ENCODE measurements around the gene RNF10.
A peak's percentile ranks its signal among the peaks of the same experiment; 100 is the strongest.

RNF10 gene

DNA sequence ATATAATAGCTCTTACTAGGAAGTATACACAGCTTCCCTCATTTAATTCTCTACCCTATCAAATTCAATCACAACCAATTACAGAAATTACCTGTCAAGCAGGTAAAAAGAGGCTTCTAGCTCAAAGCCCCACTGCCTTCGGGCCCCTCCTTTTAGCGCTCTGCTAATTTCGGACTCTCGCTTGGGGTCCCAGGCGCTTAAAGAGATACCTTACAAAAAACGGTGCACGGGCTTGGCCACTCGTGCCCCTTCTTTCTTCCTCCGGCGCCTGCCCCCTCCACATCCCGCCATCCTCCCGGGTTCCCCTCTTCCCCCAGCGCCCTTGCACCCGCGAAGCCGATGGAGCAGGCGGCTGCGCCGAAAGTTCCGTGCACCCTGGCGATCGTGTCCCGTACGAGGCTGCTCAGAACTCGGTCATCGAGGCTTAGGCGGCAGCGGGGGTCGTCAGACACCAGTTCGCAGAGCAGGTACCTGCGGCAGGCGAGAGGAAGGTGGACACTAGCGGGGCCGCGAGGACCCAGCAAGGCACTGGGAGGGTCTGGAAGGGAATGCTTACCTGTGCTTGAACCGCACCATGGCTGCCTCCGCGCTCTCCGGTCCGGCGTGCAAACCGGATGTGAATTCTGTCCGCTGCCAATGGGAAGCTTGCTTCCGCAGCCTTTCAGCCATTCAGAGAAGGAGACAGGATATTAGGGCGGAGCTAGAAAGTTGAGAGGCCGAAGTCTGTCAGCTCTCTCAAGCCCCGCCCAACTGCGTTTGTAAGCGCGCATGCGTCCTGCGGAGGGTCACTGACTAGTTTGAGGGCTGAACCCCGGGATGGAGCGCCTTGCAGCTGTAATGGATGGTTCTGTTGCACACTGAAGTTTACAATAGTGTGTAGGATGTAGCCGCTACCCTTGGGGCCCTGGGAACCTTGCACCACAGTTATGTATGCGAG lies 46.9 kb downstream of the RNF10 start, which contains the start of gene POP5:
Gene POP5 (minus strand): TSS at position 616 of the 937 bp plus-strand sequence. CDS start 40 bp downstream, at position 576.
- peak within 1 kb of the TSS; percentile 79 for H3K4me3 ChIP-seq (replicated peaks; ENCODE audit: low read depth, low read length)
- DNase-seq (ENCODE audit: low read depth) = peak; percentile 98
- TF ChIP-seq, protein P1, sequence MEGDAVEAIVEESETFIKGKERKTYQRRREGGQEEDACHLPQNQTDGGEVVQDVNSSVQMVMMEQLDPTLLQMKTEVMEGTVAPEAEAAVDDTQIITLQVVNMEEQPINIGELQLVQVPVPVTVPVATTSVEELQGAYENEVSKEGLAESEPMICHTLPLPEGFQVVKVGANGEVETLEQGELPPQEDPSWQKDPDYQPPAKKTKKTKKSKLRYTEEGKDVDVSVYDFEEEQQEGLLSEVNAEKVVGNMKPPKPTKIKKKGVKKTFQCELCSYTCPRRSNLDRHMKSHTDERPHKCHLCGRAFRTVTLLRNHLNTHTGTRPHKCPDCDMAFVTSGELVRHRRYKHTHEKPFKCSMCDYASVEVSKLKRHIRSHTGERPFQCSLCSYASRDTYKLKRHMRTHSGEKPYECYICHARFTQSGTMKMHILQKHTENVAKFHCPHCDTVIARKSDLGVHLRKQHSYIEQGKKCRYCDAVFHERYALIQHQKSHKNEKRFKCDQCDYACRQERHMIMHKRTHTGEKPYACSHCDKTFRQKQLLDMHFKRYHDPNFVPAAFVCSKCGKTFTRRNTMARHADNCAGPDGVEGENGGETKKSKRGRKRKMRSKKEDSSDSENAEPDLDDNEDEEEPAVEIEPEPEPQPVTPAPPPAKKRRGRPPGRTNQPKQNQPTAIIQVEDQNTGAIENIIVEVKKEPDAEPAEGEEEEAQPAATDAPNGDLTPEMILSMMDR (IDR thresholded peaks at IDR 0.05; ENCODE audit: low read length, missing control alignments) = no peak

DNA sequence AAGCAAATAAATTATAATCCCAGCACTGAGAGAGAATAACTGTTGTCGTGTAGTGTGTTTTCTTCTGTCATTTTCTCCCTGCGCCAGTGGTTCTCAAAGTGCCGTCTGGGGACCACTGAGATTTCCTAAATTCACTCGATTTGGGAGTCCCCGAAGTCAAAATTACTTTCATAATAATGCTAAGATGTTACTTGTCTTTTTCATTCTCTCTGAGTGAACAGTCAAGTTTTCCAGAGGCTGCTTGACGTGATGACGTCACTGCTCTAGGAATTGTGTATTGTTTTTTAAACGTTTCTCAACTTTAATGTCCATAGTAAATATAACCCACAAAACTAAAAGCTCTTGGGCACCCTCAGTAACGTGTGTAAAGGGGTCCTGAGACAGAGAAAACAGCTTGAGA lies 47.8 kb downstream of the RNF10 start:
- TF ChIP-seq, protein P1 (IDR thresholded peaks at IDR 0.05; ENCODE audit: low read length, missing control alignments) = no peak
- peak overlapping the region; percentile 79 for H3K4me3 ChIP-seq (replicated peaks; ENCODE audit: low read depth, low read length)

DNA sequence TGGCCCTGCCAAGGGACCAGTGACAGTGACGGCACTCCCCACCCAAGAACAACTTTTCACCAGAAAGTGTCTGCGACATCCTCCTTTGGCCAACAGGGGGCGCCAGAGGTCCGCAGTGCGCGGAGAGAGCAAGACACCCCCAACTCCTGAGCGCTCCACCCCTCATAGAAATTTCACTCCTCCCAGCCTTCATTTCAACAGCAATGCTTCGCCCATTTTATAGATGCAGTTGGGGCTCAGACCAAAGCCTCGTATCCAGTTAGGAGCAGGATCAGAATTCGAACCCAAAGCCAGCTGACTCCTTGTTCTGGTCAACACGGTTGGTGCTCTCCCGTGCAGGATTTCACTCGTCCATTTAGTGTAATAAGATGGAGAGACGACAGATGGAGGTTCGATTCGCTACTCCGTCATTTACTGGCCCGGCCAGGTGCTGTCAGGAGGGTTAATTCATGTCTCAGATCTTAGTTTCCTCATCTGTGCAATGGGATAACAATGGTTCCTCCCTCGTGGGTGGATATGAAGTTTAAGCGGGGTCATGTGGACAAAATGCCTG lies 49.4 kb downstream of the RNF10 start:
- peak; percentile 73 for DNase-seq (ENCODE audit: low read depth)
- H3K4me3 ChIP-seq (replicated peaks; ENCODE audit: low read depth, low read length) = no peak overlapping the region
- TF ChIP-seq, protein P1 (IDR thresholded peaks at IDR 0.05; ENCODE audit: low read length, missing control alignments) = peak; percentile 88

More for the DNA sequence above, 47.8 kb downstream of the RNF10 start:
- DNase-seq (ENCODE audit: low read depth) = peak; percentile 30

DNA sequence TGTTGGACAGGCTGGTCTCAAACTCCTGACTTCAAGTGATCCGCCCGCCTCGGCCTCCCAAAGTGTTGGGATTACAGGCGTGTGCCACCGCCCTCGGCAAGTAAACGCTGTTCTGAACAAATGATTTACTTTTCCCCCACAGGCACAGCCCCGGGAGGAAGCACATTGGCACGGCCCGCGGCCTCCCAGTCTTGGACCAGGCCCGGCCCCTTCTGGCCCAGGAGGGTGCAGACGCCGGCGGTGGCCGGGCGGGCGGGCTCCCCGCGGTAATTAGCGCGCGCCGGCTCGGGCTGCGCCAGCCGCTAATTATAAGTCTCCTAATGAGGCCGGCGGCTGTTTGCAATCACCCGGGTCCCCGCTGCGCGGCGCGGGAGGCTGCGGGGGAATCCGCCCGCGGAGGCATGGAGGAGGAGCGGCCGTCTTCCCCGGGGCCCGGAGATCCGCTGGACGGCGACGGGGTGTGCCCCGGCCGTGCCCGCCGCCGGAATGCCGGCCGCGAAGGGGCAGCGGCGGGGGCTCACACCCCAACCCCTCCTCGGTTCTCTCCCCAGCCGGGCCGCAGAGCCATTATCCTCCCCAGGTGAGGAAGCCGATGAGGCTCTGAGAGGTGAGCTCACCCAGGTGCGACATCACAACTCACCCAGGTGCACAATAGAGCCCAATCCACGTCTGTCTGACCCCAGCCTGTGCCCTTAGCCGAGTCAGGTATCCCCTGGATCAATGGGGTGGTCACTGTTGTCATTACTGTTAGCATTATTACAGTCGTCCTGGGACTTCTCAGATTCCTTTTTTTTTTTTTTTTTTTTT lies 50.4 kb downstream of the RNF10 start:
- peak overlapping the region; percentile 28 for H3K4me3 ChIP-seq (replicated peaks; ENCODE audit: low read depth, low read length)
- TF ChIP-seq, protein P1 (IDR thresholded peaks at IDR 0.05; ENCODE audit: low read length, missing control alignments) = peak; percentile 13
- no peak for DNase-seq (ENCODE audit: low read depth)

DNA sequence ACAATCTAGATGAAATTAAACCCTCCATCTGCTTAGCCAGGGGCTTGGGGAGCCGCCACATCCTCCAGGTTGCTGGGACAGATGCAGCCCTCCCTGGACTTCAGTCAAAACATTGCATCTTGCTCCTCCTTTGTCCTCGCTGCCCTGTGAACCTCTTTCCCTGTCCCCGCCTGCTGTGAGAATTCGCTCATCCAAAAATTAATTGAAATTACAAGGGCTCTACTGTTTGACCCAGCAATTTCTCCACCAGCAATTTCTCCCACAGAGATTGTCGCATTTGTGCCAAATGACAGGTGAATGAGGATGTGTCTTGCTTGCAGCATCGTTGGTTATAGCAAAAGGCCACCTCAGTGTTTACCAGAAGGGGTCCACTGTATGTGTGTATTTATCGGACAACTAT lies 52.0 kb downstream of the RNF10 start:
- TF ChIP-seq, protein P1 (IDR thresholded peaks at IDR 0.05; ENCODE audit: low read length, missing control alignments) = no peak
- H3K4me3 ChIP-seq (replicated peaks; ENCODE audit: low read depth, low read length) = no peak overlapping the region
- no peak for DNase-seq (ENCODE audit: low read depth)

DNA sequence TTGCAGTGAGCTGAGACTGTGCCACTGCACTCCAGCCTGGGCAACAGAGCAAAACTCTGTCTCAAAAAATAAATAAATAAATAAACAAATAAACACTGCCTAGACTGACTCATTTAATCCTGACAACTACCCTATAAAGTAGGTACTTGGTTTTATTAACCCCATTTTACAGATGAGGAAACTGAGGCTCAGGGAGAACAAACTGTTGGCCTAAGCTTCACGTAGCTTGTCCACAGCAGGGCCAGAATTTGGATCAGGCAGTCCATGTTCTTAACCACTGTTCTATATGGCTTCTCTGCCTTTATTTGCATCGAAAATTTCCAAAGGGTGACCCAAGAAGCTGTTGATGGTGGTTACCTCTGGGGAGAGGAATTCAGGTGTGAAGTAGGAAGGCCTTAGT lies 52.7 kb downstream of the RNF10 start:
- TF ChIP-seq, protein P1 (IDR thresholded peaks at IDR 0.05; ENCODE audit: low read length, missing control alignments) = no peak
- no peak for DNase-seq (ENCODE audit: low read depth)
- H3K4me3 ChIP-seq (replicated peaks; ENCODE audit: low read depth, low read length) = no peak overlapping the region
